Gastroesophageal sphincter (tissue), 4 donors: Measurements from ENCODE around the gene IZUMO1R. TPM values are rescaled to one million over a fixed set of nuclear protein-coding genes. Genes with fewer than 3 reads are reported as not detected.

Source experiments
- ATAC-seq: fragments of 150-250 bp; one replicate; pipeline ENCODE4 v1.9.1; 2016; ENCODE audit warnings: mild to moderate bottlenecking, moderate library complexity
- H3K27ac ChIP-seq, 4 donors: fragments of 200-600 bp; sonication (generic) in 3 of 4; 1 replicate in 3 of 4; 2 replicates in 1 of 4; pipeline ENCODE4 v1.5.1; 2016 to 2019
- H3K27me3 ChIP-seq: fragments of 200-600 bp; sonication (generic); one replicate; pipeline ENCODE4 v1.5.1; 2019
- H3K36me3 ChIP-seq, 2 donors: fragments of 200-600 bp; sonication (generic); one replicate each; pipeline ENCODE4 v1.5.1; 2019; ENCODE audit warnings: control low read depth in 1 of 2
- H3K4me1 ChIP-seq, 3 donors: fragments of 200-600 bp; sonication (generic); 1 replicate in 2 of 3; 2 replicates in 1 of 3; pipeline ENCODE4 v1.5.1; 2016 to 2019; ENCODE audit warnings: control low read depth in 2 of 3
- H3K4me3 ChIP-seq, 2 donors: fragments of 200-600 bp; sonication (generic); one replicate each; pipeline ENCODE4 v1.5.1; 2019; ENCODE audit warnings: mild to moderate bottlenecking in 1 of 2, moderate library complexity in 1 of 2
- H3K9me3 ChIP-seq, 3 donors: fragments of 200-600 bp; sonication (generic); one replicate each; pipeline ENCODE4 v1.5.1; 2017 to 2019; ENCODE audit warnings: control low read depth in 2 of 3
- CTCF ChIP-seq, 4 experiments: fragments of 200-600 bp in 2 of 4; fragments of 450-650 bp in 2 of 4; sonication (generic) in 1 of 4; IDR thresholded peaks; one replicate each; pipeline ENCODE4 v1.5.1; 2017 to 2019; ENCODE audit warnings: antibody characterized with exemption in 4 of 4, mild to moderate bottlenecking in 2 of 4, moderate library complexity in 2 of 4
- EP300 ChIP-seq: sonication (generic); formaldehyde crosslinking; IDR thresholded peaks from one replicate; pipeline ENCODE4 v1.6.1; 2017; ENCODE audit warnings: antibody characterized with exemption, mild to moderate bottlenecking
- POLR2A ChIP-seq, 2 donors: fragments of 450-650 bp; IDR thresholded peaks; one replicate each; pipeline ENCODE4 v1.6.1; 2017; ENCODE audit warnings: antibody characterized with exemption in 2 of 2, mild to moderate bottlenecking in 2 of 2, moderate library complexity in 1 of 2
- POLR2AphosphoS5 ChIP-seq: sonication (generic); formaldehyde crosslinking; IDR thresholded peaks from one replicate; pipeline ENCODE4 v1.6.1; 2017; ENCODE audit warnings: antibody characterized with exemption
- WGBS, 2 donors: methylation state at CpG; one replicate each; pipeline ENCODE4 v1.1.5; 2018; ENCODE audit warnings: low coverage in 1 of 2; 5-methylcytosine and 5-hydroxymethylcytosine counted together
- total RNA-seq, 4 donors: library from RNA; depleted of rRNA; stranded (reverse); fragments of >200 nt; gene quantifications; one replicate each; pipeline ENCODE4 v1.1.0, GENCODE V29; 2016

The IZUMO1R gene
- total RNA-seq, 4 donors from 2014 or later, result not detected

- ATAC-seq, result no peak
- Histone ChIP-seq H3K4me1 (no peaks in the 10 kb centered on the region), H3K36me3 (no peaks in the 10 kb centered on the region), H3K4me3 (no peak overlapping the region), H3K9me3 (no peaks in the 10 kb centered on the region), H3K27ac (no peak overlapping the region), H3K27me3 (no peaks in the 10 kb centered on the region)
- 67 to 88% methylated on average over 1 to 5 of the region's 5 CpGs for WGBS, 2 donors
- TF ChIP-seq POLR2AphosphoS5 (no peak), POLR2A (IDR thresholded peaks at IDR 0.05) (no peak), EP300 (no peak), CTCF (IDR thresholded peaks at IDR 0.05) (no peak)
These were observed 6.3 kb upstream of the IZUMO1R start for GRCh38 chr11:94297985-94298576.

GRCh38 chr11:94302776-94303175, 1.6 kb upstream of the IZUMO1R start:
- H3K9me3 ChIP-seq, result no peaks in the 10 kb centered on the region
- no peak for TF ChIP-seq CTCF (IDR thresholded peaks at IDR 0.05)
- TF ChIP-seq EP300, result no peak
- TF ChIP-seq POLR2A (IDR thresholded peaks at IDR 0.05), result no peak
- no peak for TF ChIP-seq POLR2AphosphoS5
- ATAC-seq, result no peak
- H3K4me3 ChIP-seq, result no peak overlapping the region
- peaks cover 0 to 18% (median 0%) of the 10 kb centered on the region in 3 donors for H3K4me1 ChIP-seq
- no peak overlapping the region for H3K27ac ChIP-seq
- no peaks in the 10 kb centered on the region for H3K36me3 ChIP-seq
- WGBS, 2 donors, result 49 to 72% methylated on average over 4 to 5 of the region's 5 CpGs
- no peaks in the 10 kb centered on the region for H3K27me3 ChIP-seq

- H3K4me1 ChIP-seq, result peaks cover 0 to 18% (median 0%) of the 10 kb centered on the region in 3 donors
- no peak for ATAC-seq
- no peaks in the 10 kb centered on the region for H3K9me3 ChIP-seq
- H3K4me3 ChIP-seq, result no peak overlapping the region
- TF ChIP-seq EP300 (no peak), POLR2A (IDR thresholded peaks at IDR 0.05) (no peak), POLR2AphosphoS5 (no peak), CTCF (IDR thresholded peaks at IDR 0.05) (no peak)
- H3K27ac ChIP-seq, result no peak overlapping the region
- no CpG with 5 or more reads among the region's 1 CpG for WGBS, 2 donors
- H3K36me3 ChIP-seq, result no peaks in the 10 kb centered on the region
- no peaks in the 10 kb centered on the region for H3K27me3 ChIP-seq
These were observed 766 bp downstream of the IZUMO1R start for GRCh38 chr11:94305146-94305545.

- no peak for ATAC-seq
- Histone ChIP-seq H3K36me3 (no peaks in the 10 kb centered on the region), H3K4me3 (no peak overlapping the region), H3K4me1 (peaks cover 0 to 18% (median 0%) of the 10 kb centered on the region in 3 donors), H3K27ac (no peak overlapping the region), H3K9me3 (no peaks in the 10 kb centered on the region), H3K27me3 (no peaks in the 10 kb centered on the region)
- 83 to 94% methylated on average over 1 to 8 of the region's 14 CpGs for WGBS, 2 donors
- no peak for TF ChIP-seq POLR2AphosphoS5
- no peak for TF ChIP-seq POLR2A (IDR thresholded peaks at IDR 0.05)
These were observed 2.9 kb downstream of the IZUMO1R start for GRCh38 chr11:94307101-94307791.

GRCh38 chr11:94308024-94308423, 3.6 kb downstream of the IZUMO1R start:
- 89 to 100% methylated on average over 1 to 4 of the region's 5 CpGs for WGBS, 2 donors
- Histone ChIP-seq H3K27ac (no peak overlapping the region), H3K4me3 (no peak overlapping the region), H3K27me3 (no peaks in the 10 kb centered on the region), H3K36me3 (no peaks in the 10 kb centered on the region), H3K9me3 (no peaks in the 10 kb centered on the region), H3K4me1 (peaks cover 0 to 18% (median 0%) of the 10 kb centered on the region in 3 donors)
- ATAC-seq, result no peak
- TF ChIP-seq POLR2A (IDR thresholded peaks at IDR 0.05), result no peak
- TF ChIP-seq EP300, result no peak
- no peak for TF ChIP-seq CTCF (IDR thresholded peaks at IDR 0.05)
